NOMO-1 treated with dmso at 0.1 percent for 144 hours (cell line): Measurements from ENCODE around the gene B3GNT5.

Source experiments
- DNase-seq: peaks from one replicate; lab custom pipeline; 2025; ENCODE audit not compliant: unreplicated experiment; lab: John Stamatoyannopoulos, UW

B3GNT5 gene

DNA sequence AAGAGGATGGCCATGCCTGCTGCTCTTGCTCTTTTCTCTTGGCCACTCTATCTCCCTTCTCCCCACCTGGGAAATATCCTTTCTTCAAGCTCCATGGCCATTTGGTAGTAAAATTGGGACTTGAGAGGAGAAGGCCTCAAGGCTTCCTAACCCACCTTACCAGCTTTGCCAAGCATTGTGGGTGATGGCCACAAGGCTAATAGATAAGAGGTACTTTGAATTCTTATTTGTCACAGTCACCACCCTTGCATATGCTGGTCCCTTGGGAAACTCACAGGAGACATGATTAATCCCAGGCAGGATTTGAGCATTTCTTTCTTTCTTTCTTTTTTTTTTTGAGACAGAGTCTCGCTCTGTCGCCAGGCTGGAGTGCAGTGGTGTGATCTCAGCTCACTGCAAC, 37.2 kb downstream of the B3GNT5 start:
- no peak for DNase-seq

DNA sequence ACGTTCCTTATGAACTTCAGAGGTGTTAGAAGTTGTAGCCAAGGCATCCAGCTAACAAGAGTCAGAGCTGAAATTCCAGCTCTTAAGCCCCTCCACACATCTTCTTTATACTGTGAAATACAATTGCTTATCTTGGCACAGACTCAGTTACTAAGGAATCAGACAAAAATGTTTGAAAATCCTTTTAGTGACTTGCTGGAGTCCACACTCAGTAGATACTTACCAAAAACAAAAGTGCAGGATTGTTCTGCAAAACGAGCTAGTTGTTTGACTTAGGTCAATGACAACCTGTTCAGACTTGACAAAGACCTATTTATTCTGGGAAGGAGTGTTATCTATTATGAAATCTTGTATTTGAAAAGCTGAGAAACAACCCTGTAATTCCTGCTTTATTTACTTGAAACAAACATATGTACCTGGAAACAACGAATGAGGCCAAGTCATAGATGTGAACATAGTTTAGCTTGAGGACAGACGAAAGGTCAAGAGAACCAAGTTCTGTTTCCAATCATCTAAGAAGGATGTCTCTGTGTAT, 38.5 kb downstream of the B3GNT5 start:
- DNase-seq: no peak

DNA sequence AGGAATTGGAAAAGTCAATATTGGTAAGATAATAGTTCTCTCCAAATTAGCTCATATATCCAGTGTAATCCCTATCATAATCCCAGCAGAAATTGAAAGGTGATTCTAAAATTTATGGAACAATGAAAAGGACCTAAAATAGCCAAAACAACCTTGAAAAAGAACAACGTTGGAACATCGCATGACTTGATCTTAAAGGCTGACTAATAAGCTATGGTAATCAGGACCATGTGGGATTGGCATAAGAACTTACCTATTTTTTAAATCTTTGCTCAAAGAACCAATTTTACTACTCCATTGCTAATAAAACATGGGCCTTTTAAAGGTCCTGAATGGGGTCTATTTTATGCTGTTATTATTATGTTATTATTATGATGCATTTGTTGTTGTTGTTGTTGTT, 40.9 kb downstream of the B3GNT5 start:
- DNase-seq: no peak

DNA sequence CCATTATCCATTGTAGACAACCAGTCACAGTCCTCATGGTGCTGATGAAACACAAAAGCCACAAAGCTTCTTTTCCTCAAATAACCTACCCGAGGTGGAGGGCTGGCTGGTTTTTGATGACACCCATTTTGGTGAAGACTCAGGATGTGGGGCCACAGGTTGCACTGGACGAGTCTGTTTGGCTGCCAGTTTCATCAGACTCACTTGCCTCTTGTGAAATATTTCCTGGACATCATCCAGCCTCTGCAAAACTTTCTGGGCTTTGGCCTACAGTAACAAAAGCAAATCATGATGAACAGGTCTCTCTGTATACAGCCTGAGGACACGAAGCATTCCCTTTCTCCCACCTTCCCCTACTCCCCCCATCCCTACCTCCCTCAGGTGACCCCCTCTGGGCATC, 42.2 kb downstream of the B3GNT5 start:
- peak; percentile 83 for DNase-seq

DNA sequence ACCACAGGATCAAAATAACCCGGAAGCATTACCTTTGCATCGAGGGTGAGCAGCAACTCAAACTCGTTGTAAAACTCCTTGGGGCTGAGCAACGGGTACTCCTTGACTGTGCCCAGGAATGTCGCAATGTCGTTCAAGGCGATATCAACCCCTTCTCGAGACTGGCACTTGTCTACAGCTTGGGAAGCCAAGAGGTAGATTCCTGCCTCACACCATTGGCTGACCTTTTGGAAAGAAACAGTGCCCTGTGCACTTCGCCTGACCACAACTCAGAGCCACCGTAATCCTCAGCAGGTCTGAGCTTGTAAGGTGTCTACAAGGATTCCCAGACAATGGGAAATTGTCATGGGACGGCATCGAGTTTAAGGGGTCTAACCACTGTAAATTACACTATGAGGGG, 43.9 kb downstream of the B3GNT5 start:
- DNase-seq: no peak

DNA sequence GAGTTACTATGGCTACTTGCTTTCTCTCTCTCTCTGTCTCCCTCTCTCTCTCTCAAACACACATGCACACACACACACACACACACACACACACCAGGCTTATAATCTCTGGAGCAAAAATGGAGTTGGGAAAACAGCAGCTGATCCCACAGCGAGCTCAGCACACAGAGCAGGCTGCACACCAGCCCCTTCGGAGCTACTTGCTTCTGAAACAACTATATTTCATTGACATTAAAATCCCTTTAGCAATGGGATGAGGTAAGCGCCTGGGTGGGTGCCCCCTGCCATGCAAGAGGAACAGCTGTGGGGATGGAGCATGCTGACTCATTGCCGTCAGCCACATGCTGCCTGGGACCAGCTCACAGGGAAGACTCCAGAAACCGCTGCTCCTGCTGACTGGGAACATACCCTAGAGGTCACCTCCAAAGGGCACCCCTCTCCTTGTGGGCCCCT, 45.7 kb downstream of the B3GNT5 start:
- peak; percentile 55 for DNase-seq

DNA sequence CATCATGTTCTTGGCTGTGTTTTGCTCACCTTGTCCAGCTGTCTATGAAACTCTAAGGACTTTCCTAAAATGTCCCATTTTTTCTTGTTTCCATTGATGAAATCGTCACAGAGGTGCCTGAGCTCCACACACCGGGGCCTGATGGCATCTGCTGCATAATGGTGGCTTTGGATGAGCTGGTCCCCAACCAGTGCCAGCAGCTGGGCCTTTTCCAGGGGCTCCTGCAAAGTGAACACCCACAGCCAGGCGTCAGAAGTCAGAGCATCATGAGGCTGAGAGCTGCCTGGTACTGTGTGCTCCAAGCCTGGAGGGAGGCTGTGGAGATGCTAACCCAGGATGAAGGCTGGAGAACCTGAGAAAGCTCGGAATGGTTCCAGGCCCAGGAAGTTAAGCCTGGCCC, 46.9 kb downstream of the B3GNT5 start:
- DNase-seq: no peak

DNA sequence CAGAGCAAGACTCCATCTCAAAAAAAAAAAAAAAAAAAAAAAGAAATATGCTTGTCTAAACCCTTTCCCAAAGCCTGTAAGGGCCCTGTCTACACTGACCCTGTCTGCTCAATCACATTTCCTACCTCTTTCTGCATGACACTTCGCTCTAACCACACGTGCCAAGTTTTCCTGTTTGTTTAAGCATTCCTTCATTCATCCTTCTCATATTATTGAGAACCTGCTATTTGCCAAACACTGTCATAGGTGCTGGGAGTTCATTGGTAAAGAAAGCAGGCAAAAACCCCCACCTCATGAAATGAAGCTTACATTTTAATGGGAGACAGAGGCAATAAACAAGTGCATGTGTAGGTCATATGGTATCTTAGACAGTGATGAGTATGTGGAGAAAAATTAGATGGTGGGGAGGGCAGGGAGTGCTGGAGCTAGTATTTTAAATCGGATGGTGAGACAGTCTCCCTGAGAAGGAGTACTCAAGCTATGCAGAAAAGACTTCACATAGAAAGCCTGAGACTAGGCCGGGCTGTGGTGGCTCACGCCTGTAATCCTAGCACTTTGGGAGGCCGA, 48.0 kb downstream of the B3GNT5 start:
- DNase-seq: no peak

DNA sequence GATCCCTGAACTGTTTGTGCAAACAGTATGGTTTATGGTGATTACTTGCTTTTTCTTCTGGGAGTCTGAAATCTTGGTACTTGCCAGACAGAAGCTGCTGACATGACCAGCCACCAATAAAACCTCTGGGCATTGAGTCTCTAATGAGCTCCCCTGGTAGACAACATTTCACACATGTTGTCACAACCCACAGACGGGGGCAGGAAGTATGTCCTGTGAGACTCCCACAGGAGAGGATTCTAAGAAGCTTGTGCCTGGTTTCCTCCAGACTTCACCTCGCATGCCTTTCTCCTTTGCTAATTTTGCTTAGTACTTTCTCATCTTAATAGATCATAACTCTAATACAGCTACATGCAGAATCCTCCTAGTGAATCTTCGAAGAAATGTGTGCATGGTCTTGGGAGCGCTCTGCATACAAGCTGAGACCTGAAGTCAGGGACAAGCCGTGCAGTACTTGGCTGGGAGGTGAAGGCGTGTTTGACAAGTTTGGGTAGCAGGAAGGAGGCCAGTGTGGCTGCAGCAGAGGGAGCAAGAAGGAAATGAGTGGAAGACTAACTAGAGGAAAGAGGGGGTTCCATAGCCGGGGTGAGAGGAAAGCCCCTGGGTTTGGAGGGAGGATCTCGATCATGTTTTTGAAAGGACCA, 49.0 kb downstream of the B3GNT5 start:
- DNase-seq: no peak

DNA sequence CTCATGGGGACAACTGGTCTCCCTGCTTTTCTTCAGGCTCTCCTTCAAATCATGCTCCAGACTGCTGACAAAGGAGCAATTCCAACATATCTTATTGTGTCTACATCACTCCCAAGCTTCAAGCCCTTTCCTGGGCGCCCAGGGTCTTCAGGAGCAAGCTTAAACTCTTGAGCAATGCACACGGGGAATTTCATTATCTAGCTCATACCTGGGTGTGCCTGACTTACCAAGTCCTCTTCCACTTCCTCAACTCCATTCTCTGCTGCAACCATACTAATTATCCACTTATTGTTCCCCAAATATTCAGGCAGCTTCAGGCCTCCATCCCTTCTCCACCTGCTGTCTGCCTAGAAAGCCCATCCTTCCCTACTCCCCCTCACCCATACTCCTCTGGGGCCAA, 50.6 kb downstream of the B3GNT5 start:
- no peak for DNase-seq

DNA sequence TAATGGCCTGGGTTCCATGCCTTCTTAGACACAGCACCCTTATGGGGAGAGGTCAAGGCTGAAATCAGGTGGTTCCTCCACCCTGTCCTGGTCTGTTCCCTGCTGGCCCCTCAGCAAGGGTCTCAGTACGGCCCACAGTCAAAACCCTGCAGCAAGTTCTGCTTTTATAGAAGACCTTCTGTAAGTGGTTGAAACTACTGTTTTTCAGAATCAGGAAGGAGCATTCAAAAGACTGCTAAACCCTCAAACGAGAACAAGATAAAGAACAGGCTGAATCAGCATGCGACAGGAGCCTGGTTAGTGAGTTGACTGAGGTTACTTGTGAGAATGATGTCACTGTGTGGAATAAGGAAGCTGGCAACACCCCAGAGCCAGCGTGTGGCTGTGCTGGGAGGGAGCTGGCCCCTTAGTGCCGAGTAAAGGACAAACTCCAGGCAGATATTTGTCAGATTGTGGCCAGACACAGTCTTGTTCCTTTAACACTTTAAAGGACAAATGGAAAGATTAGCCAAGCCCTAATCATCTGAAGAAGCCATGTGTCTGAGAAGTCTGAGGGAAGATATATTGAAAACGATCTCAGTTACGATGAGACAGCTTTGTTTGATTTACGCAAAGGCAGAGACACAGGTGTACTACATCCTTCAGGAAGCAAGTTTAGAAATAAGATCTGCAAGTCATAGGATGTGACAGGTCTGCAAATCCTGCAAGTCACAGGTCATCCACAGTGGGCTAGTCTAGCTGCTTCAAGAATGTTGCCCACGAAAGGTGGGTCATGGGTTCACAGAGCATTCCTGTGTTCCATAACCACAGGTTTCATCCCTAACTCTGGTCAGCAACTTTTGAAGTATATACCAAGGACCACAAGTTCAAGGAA, 54.0 kb downstream of the B3GNT5 start:
- peak; percentile 95 for DNase-seq

DNA sequence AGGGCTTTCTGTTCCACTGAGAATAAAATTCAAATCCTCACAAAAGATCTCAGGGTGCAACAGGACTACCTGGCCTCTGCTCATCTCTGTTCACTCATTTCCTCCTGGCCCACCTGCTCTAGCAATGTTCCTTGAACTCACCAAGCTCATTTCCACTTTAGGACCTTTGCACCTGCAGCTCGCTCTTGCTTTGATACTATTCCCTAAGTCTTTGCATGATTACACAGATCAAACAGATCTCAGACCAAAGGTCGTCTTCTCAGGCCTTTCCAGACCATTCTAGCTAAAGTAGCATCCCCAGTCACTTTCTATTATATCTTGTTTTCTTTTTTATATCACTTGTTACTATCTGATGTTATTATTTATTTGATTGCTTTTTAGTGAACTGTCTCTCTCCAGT, 54.7 kb downstream of the B3GNT5 start:
- DNase-seq: no peak

DNA sequence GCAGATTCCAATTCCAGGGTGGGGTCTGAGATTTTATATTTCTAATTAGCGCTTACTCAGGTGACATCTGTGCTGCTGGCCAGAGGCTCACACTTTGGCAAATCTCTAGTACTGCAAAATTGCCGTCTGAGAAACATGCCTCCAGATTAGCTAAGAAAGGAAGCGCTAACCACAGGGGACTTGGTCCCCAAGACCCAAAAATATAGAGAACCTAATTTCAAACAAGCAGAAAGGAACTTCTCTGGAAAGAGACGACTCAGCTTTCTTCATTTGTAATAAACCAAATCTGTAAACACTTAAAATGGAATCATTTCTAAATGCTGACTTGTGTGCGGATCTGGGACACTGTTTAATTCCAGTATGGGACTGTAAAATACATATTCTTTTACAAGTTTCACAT, 55.7 kb downstream of the B3GNT5 start:
- peak; percentile 35 for DNase-seq

DNA sequence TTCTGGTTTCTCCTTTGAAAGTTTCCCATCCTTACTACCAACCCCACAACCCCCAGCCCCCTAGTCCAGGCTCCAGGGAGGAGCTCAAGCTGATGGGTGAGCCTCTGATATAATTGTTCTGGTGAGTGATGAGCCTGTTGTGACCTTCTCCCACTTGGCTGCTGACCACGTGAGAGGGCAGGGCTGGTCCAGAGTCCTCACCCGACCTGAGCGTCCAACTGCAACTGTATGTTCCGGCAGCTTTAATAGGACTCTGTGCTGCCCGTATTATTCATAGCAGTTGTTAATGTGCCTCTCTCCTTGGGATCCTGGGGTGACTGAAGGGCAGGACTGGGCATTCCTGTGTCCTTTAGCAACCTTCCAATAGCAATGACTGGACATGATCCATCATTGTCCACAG, 56.2 kb downstream of the B3GNT5 start:
- DNase-seq: no peak

DNA sequence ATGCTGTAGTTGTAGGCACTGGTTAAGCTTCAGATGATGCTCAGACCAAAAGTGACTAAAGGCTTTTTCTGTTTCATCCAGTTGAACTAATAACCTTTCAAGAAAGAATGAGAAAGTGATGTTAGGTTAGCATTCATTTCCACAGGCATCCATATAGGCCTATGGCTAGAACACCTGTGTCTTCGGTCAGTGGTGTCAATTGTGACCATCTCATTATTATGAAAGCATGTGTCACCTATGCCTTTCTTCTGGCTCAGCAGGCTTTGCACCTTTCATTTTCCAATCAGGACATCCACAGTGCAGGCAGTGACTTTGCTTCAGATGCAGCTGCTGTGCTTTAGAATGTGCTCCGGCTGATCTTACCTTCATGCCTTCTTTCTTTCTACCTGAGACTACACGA, 57.9 kb downstream of the B3GNT5 start:
- DNase-seq: no peak

DNA sequence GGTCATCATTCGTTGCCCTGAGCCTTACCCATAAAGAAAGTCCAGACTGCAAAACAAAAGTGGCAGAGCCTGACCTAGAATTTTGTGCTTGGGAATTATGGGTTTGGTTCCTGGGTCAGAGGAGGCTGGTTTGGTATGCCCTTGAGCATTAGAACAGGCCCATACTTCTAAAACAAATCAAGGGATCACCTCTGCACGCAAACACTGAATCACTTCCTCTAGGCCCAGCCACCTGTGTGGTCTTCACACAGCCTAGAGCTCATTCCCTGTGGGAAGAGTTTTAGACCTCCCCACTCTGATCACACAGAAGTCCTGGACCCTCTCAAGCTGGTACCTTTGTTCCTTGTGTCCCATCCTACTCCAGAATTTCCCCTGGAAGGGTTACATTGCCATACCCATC, 59.4 kb downstream of the B3GNT5 start:
- no peak for DNase-seq

DNA sequence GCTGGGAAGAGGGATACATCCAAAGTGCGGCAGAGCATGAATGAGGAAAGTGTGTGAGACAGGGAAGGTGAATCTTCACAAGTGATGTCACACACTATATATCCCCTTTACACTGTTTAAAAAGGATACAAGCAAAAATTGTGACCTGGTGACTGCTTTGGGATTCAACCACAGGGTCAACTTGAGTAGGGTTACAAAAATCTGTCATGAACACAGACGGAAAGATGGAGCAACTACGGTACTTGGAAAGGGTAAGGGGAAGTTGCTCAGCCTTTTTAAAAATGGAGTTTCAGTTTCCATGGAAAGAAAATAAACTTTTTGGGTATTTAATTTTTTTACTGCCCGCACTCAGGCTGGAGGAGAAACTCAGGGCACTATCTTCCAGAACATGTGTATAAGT, 60.3 kb downstream of the B3GNT5 start:
- peak; percentile 79 for DNase-seq

DNA sequence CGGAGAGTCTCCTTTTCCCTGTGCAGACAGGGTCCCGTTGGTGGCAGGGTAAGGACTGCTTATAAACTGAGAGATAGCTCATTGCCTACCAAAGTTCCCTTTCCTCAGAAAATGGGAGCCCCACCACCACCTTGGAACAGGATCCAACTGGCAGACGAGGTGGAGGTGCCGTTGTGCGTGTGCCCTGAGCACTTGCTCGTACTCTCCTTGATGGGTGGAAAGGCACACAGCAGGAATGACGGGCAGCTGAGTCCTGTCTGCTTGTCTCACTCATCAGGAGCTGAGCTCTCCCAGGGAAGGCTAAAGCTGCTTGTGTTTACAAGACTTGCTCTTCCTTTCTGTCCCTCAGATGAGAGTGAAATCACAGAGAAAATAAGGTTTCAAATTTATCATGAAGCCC, 60.7 kb downstream of the B3GNT5 start:
- DNase-seq: no peak

DNA sequence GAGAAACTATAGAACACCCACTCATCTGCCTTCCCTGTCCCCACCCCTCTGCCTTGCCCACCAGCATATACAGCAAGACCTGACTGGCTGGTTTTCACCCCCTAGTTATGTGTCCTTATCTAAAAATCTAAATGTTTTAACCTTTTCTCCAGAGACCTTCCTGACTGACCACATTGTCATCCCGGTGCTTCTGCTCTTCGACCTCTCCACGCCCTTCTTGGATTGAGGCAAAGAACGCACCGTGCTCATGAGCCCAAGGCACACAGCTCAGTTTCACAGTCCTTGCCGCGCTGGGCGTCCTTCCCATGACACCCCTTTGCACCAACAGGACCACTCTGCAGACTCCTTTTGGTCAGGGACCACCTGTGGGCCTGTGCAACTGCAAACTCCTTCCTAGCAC, 62.7 kb downstream of the B3GNT5 start:
- DNase-seq: no peak

DNA sequence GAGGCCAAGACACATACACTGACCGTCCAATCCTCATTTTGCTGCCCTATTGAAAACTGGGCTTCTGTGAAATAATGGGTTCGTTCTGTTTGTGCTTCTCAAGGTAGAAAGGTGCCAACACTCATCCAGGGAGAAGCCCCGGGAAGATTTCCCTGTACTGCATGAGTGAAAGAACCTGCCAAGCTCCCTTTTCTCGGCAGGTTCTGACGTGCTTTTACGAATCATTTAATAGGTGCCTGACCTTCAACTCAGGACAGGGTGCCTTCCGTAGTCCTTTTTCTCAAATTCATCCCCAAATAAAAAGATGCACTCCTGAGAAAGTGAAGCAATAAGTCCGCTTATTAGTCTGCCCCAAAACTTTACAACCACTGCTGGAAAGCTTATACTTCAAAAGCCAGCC, 64.2 kb downstream of the B3GNT5 start:
- DNase-seq: no peak

DNA sequence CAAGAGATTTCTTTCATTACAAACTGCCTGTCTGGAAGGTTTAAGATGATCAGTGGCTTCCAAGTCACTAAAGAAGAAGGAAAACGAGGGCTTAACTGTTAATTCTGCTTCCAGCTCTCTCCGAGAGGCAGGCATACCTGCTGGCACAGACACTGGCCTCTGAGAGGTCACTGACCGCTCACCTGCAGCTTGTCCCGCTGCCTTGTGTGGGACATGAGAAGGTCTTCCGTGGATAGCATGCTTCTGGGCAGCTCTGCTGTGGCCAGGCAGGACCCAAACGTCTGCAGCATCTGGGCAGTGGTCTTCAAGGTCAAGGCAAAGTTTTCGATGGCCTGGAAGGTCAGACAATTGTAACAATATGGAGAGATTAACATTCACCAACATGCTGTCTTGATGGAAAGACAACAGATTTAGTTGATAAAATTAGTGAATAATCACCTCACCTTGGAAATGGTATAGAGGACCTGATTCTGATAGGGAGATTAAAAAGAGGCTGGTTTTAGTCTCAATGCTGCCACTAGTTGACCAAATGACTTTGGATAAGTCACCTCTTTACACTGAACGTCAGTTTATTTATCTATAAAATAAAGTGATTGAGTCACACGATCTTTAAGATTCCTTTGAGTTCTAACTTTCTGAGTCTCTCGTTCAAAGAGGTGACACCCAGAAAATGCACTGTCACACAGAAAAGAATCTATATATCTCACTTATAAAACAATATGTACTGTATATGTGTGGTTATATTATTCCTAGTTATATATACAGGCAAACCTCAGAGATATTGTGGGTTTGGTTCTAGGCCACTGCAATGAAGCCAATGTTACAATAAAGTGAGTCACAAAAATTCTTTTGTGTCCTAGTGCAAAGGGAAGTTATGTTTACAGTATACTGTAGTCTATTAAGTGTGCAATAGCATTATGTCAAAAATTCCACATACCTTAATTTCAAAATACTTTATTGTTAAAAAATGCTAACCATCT, 65.1 kb downstream of the B3GNT5 start:
- DNase-seq: no peak
